Endothelial cell of umbilical vein (primary cell): ENCODE measurements around the gene LRP6. TPM values are rescaled to one million over a fixed set of nuclear protein-coding genes. Genes with fewer than 3 reads are reported as not detected.

ENCODE experiments used
- BruUV-seq: library from RNA; stranded (reverse); fragments of 400-500 nt; replicated peaks from 2 replicates; lab custom pipeline; 2021; lab: Mats Ljungman, UMichigan
- CTCF ChIA-PET: fragments of 300-600, 350-600 bp; sonication (Branson Sonifier 250); formaldehyde crosslinking; loops from one replicate; lab custom pipeline; 2021; ENCODE audit warnings: antibody characterized with exemption, inconsistent platforms; lab: Charles Lee
- POLR2A ChIA-PET: fragments of 300-600, 350-600 bp; sonication (Branson Sonifier 250); formaldehyde crosslinking; loops from one replicate; lab custom pipeline; 2021; ENCODE audit warnings: antibody characterized with exemption, inconsistent platforms; lab: Charles Lee
- DNase-seq: peaks from one replicate; pipeline ENCODE4 v3.0.0-alpha.2; 2011; ENCODE audit warnings: low read depth, low spot score
- FAIRE-seq: peaks from 2 replicates; lab custom pipeline; 2011; peaks lifted over from hg19 to GRCh38; lab: Jason Lieb, UNC
- H2AFZ ChIP-seq: 2 replicates; pipeline ENCODE4 v1.6.0; 2012; ENCODE audit warnings: low read depth, low read length, control low read depth, inconsistent platforms
- H3K27ac ChIP-seq: 2 replicates; pipeline ENCODE4 v1.5.1; 2011; ENCODE audit warnings: low read depth, mild to moderate bottlenecking, control low read depth, low read length, moderate library complexity; ENCODE audit not compliant: insufficient read depth
- H3K27me3 ChIP-seq, 2 experiments: 2 replicates each; pipeline versions ENCODE4 v1.6.0 to v1.6.1; 2011; ENCODE audit warnings: low read length in 2 of 2, mixed read lengths in 1 of 2; ENCODE audit not compliant: control insufficient read depth in 2 of 2, insufficient read depth in 2 of 2
- H3K36me3 ChIP-seq, 2 experiments: 2 replicates in 1 of 2; 3 replicates in 1 of 2; pipeline ENCODE4 v1.5.1; 2011; ENCODE audit warnings: low read length in 2 of 2, mild to moderate bottlenecking in 1 of 2, moderate library complexity in 1 of 2; ENCODE audit not compliant: control insufficient read depth in 2 of 2, insufficient read depth in 2 of 2; ENCODE audit errors: extremely low read depth in 1 of 2
- H3K4me1 ChIP-seq: 3 replicates; pipeline ENCODE4 v1.5.1; 2011; ENCODE audit warnings: mild to moderate bottlenecking, low read length; ENCODE audit not compliant: control insufficient read depth, insufficient read depth; ENCODE audit errors: extremely low read depth
- H3K4me2 ChIP-seq: 2 replicates; pipeline ENCODE4 v1.6.1; 2011; ENCODE audit warnings: low read length, control low read depth, mixed read lengths; ENCODE audit not compliant: insufficient read depth
- H3K4me3 ChIP-seq, 3 experiments: fragments of 200-600 bp in 1 of 3; sonication (generic), shearing (Covaris generic) in 1 of 3; replicated peaks in 1 of 3; 2 replicates each; pipeline ENCODE4 v1.5.1; 2011 to 2016; ENCODE audit warnings: control low read depth in 3 of 3, low read length in 3 of 3, mild to moderate bottlenecking in 2 of 3, inconsistent platforms in 1 of 3, low read depth in 1 of 3, moderate library complexity in 1 of 3; ENCODE audit not compliant: insufficient read depth in 1 of 3
- H3K79me2 ChIP-seq: 2 replicates; pipeline ENCODE4 v1.6.0; 2012; ENCODE audit warnings: low read length, inconsistent platforms; ENCODE audit not compliant: control insufficient read depth, insufficient read depth
- H3K9ac ChIP-seq: replicated peaks from 2 replicates; pipeline ENCODE3; 2011; ENCODE audit warnings: low read length, control low read depth; ENCODE audit not compliant: insufficient read depth; ENCODE audit errors: extremely low read depth
- H3K9me1 ChIP-seq: replicated peaks from 3 replicates; pipeline ENCODE4 v1.6.0; 2011; ENCODE audit warnings: mild to moderate bottlenecking, low read length; ENCODE audit not compliant: control insufficient read depth, insufficient read depth; ENCODE audit errors: extremely low read depth
- H3K9me3 ChIP-seq: replicated peaks from 2 replicates; pipeline ENCODE4 v1.5.1; 2012; ENCODE audit warnings: low read length, inconsistent platforms; ENCODE audit not compliant: control insufficient read depth, insufficient read depth
- H4K20me1 ChIP-seq: replicated peaks from 2 replicates; pipeline ENCODE3; 2011; ENCODE audit warnings: mild to moderate bottlenecking, low read length; ENCODE audit not compliant: control insufficient read depth, insufficient read depth; ENCODE audit errors: extremely low read depth
- GATA2 ChIP-seq: IDR thresholded peaks from 2 replicates; pipeline ENCODE4 v1.7.0; 2011; ENCODE audit warnings: low read depth, mild to moderate bottlenecking, moderate library complexity, mixed read lengths, low read length; ENCODE audit not compliant: insufficient read length, insufficient read depth
- JUN ChIP-seq: IDR thresholded peaks from 2 replicates; pipeline ENCODE4 v1.6.1; 2011; ENCODE audit warnings: borderline replicate concordance, low read depth; ENCODE audit not compliant: insufficient read length, insufficient read depth
- MYC ChIP-seq: IDR thresholded peaks from one replicate; pipeline ENCODE4 v1.6.1; 2011; ENCODE audit warnings: mild to moderate bottlenecking, low read depth, low read length
- POLR2A ChIP-seq: IDR thresholded peaks from 2 replicates; pipeline ENCODE4 v1.6.1; 2012; ENCODE audit warnings: low read depth, mild to moderate bottlenecking, control low read depth, low read length
- POLR2AphosphoS5 ChIP-seq: IDR thresholded peaks from 2 replicates; pipeline ENCODE4 v1.6.1; 2012; ENCODE audit warnings: low read depth, mild to moderate bottlenecking, control low read depth, low read length, moderate library complexity; ENCODE audit not compliant: insufficient read depth
- dilution Hi-C: fragments of 300-500 bp; cut with MboI; formaldehyde crosslinking; loops from one replicate; pipeline ENCODE4 v1.15.0; 2019; ENCODE audit warnings: low sequenced_read_pairs; ENCODE audit not compliant: extremely low pct_ligation_motif_present
- intact Hi-C: fragments of 100-400 bp; cut with micrococcal nuclease; formaldehyde crosslinking; loops from one replicate; pipeline ENCODE4 v1.10.0; 2022
- polyA plus RNA-seq, 4 experiments: library from polyadenylated mRNA; depleted of rRNA in 3 of 4; stranded (reverse) in 3 of 4; unstranded in 1 of 4; fragments of >200 nt; gene quantifications; 2 replicates each; pipeline versions ENCODE4 v1.2.1 to v1.2.3, GENCODE V29; 2011 to 2012; ENCODE audit warnings: missing spikeins in 1 of 4
- total RNA-seq: library from RNA; stranded (reverse); gene quantifications from 2 replicates; pipeline ENCODE4 v1.2.3, GENCODE V29; 2021
- TF ChIP-seq, protein P1 (sequence below): IDR thresholded peaks from 2 replicates; pipeline ENCODE4 v1.6.1; 2011; ENCODE audit not compliant: insufficient read depth, insufficient read length
- TF ChIP-seq, protein P2 (sequence below), 2 donors: IDR thresholded peaks; 1 replicate in 1 of 2; 2 replicates in 1 of 2; pipeline ENCODE4 v1.5.1; 2011; ENCODE audit warnings: low read length in 2 of 2, mild to moderate bottlenecking in 2 of 2, moderate library complexity in 2 of 2, control low read depth in 1 of 2, inconsistent platforms in 1 of 2, low read depth in 1 of 2; ENCODE audit not compliant: insufficient read depth in 1 of 2; ENCODE audit errors: extremely low read depth in 1 of 2

Gene LRP6
- total and polyA plus RNA-seq, 2 donors (not counting 3 experiments of a cell fraction or from before 2014, with no cell fraction given), result 28.5 to 41.7 TPM

DNA sequence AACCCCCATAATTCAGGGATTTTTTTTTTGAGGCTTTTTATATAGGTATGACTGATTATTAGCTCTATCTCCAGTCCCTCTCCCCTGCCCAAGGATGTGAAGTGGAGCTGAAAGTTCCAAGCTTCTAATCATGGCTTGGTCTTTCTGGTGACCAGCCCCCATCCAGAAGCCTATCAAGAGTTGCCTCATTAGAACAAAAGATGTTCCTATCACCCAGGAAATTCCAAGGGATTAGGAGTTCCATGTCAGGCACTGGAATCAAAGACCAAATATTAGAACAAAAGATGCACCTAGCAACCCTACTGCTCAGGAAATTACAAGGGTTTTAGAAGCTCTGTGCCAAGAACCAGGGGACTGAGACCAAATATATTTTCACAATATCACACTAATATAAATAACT, 29.9 kb downstream of the LRP6 start:
- Histone ChIP-seq H3K4me3 (no peak overlapping the region), H3K9me3 (no peaks in the 10 kb centered on the region), H4K20me1 (peaks cover 5% of the 10 kb centered on the region), H3K27ac (no peak overlapping the region), H3K27me3 (no peaks in the 10 kb centered on the region), H2AFZ (no peak overlapping the region), H3K79me2 (peaks cover 60% of the 10 kb centered on the region), H3K9me1 (no peaks in the 10 kb centered on the region), H3K9ac (no peak overlapping the region), H3K4me1 (peaks cover 12% of the 10 kb centered on the region), H3K4me2 (no peak overlapping the region), H3K36me3 (no peaks in the 10 kb centered on the region)
- dilution Hi-C loops (no loop called here), intact Hi-C loops (no loop called here)
- BruUV-seq, result no TSS peak
- CTCF ChIA-PET, result interaction anchor here (0.9 kb wide), 1 partner anchor 10 kb away, joined by 4 read pairs; no protein-coding TSS in a partner anchor
- DNase-seq, result no peak
- POLR2A ChIA-PET, result no interaction called here
- TF ChIP-seq JUN (no peak), POLR2AphosphoS5 (no peak), POLR2A (no peak), MYC (no peak), GATA2 (no peak)
- TF ChIP-seq, protein P1, sequence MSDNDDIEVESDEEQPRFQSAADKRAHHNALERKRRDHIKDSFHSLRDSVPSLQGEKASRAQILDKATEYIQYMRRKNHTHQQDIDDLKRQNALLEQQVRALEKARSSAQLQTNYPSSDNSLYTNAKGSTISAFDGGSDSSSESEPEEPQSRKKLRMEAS, result no peak
- TF ChIP-seq, protein P2, sequence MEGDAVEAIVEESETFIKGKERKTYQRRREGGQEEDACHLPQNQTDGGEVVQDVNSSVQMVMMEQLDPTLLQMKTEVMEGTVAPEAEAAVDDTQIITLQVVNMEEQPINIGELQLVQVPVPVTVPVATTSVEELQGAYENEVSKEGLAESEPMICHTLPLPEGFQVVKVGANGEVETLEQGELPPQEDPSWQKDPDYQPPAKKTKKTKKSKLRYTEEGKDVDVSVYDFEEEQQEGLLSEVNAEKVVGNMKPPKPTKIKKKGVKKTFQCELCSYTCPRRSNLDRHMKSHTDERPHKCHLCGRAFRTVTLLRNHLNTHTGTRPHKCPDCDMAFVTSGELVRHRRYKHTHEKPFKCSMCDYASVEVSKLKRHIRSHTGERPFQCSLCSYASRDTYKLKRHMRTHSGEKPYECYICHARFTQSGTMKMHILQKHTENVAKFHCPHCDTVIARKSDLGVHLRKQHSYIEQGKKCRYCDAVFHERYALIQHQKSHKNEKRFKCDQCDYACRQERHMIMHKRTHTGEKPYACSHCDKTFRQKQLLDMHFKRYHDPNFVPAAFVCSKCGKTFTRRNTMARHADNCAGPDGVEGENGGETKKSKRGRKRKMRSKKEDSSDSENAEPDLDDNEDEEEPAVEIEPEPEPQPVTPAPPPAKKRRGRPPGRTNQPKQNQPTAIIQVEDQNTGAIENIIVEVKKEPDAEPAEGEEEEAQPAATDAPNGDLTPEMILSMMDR (IDR thresholded peaks at IDR 0.05; ENCODE audit: extremely low read depth in 1 of 2, insufficient read depth in 1 of 2, low read depth in 1 of 2, low read length in 2 of 2), result no peak
- FAIRE-seq, result no peak
